ENCODE data around the gene SYT1.

Gene SYT1

DNA sequence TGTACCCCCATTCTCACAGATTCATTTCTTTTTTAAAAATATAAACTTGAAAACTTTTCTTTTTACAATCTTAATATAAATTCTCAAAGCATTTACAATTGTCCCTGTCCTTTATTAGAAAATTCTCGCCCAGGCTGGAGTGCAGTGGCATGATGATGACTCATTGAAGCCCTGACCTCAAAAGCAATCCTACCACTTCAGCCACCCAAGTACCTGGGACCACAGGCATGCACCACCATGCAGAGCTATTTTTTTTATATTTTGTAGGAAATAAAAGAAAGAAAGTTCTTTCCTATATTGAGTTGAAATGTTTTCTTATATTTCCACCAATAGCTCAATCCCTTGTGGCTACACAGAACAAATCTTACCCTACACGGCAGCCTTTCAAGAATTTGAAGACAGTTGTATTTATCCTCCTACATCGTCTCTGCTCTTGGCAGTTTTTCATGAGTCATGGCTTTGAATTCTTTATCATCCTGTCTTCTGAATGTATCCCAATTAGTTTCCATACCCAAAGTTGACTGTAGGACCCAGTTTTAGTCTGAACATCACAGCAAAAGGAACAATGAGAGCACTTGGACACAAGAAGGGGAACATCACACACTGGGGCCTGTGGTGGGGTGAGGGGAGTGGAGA is 52.4 kb downstream of the SYT1 start:
- DNase-seq (ENCODE audit: low read depth), result peak; percentile 63
- no peak overlapping the region for H3K4me3 ChIP-seq (ENCODE audit: low read depth, low read length)
- in situ Hi-C loops (cut with HindIII; ENCODE audit: low sequenced_read_pairs), result no loop called here
- TF ChIP-seq, protein P1, sequence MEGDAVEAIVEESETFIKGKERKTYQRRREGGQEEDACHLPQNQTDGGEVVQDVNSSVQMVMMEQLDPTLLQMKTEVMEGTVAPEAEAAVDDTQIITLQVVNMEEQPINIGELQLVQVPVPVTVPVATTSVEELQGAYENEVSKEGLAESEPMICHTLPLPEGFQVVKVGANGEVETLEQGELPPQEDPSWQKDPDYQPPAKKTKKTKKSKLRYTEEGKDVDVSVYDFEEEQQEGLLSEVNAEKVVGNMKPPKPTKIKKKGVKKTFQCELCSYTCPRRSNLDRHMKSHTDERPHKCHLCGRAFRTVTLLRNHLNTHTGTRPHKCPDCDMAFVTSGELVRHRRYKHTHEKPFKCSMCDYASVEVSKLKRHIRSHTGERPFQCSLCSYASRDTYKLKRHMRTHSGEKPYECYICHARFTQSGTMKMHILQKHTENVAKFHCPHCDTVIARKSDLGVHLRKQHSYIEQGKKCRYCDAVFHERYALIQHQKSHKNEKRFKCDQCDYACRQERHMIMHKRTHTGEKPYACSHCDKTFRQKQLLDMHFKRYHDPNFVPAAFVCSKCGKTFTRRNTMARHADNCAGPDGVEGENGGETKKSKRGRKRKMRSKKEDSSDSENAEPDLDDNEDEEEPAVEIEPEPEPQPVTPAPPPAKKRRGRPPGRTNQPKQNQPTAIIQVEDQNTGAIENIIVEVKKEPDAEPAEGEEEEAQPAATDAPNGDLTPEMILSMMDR (IDR thresholded peaks at IDR 0.05; ENCODE audit: low read depth, low read length, missing control alignments), result no peak

DNA sequence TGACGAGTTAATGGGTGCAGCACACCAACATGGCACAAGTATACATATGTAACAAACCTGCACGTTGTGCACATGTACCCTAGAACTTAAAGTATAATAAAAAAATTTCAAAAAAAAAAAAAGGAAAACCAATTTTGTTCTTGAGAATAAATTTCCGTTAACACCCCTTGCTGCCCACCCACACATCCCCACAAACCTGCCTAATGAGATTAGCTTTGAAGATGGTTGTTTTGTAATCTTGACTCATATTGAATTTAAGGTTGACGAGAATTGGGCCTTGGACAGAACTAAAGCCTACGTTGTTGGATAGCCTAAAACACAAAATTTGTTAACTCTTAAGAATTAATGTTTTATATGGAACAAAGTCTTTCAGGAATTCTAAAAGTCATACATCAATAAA is 52.9 kb downstream of the SYT1 start:
- TF ChIP-seq, protein P1 (IDR thresholded peaks at IDR 0.05; ENCODE audit: low read depth, low read length, missing control alignments), result no peak
- DNase-seq (ENCODE audit: low read depth), result no peak
- no peak overlapping the region for H3K4me3 ChIP-seq (ENCODE audit: low read depth, low read length)
- in situ Hi-C loops (cut with HindIII; ENCODE audit: low sequenced_read_pairs), result no loop called here

DNA sequence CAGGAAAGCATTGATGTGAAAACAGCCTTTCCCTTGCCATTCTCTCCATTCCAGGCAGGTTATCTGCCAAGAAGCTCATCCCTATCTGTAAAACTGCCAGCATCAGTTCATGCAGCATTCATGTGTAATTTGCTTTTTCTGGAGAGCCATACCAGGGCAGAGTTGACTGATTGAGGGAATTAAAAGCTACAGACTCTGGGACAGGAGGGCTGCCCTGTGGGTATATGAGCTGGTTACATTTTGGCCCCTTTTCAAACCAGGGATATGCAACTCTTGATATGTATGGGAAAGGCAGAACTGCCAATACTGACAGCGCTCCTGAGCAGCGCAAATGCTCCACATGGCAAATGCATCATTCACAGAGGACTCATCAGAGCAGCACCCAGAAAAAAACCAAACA is 53.7 kb downstream of the SYT1 start:
- in situ Hi-C loops (cut with HindIII; ENCODE audit: low sequenced_read_pairs), result no loop called here
- TF ChIP-seq, protein P1 (IDR thresholded peaks at IDR 0.05; ENCODE audit: low read depth, low read length, missing control alignments), result no peak

DNA sequence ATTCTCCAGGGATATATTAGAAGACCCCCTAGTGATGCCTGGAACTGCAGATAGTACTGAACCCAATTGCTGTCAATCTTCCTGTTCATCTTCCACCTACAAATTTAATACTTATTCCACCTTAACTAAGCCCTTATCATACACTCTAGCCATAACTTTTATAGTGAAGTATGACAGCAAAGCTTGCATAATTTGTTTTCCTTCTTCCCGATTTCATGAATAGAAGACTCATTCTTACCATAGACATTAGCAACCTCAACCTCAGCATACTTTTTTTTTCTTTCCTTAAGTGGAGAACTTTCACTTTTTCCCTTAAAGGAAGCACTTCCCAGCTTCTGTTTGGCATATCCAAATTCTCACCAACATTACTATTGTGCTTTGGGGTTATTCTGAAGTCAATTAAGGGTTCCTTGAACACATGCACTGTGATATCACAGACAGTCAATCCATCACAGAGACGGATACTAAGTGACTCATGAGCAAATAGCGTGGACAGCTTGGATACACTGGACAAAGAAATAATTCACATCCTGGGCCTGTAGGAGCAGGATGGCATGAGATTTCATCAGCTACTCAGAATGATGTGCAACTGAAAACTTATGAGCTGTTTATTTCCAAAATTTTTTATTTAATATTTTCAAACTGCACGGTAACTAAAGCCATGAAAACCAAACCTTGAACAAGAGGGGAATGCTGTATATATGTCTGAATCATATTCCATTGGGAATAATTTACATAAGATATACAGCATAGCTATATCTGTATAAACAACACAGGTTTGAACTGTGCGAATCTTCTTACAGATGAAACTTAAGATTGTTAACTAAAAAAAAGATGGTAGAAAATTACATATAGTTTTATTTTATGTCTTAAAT is 63.9 kb downstream of the SYT1 start:
- peak; percentile 11 for DNase-seq (ENCODE audit: low read depth)
- no peak overlapping the region for H3K4me3 ChIP-seq (ENCODE audit: low read depth, low read length)
- TF ChIP-seq, protein P1 (IDR thresholded peaks at IDR 0.05; ENCODE audit: low read depth, low read length, missing control alignments), result no peak
- in situ Hi-C loops (cut with HindIII; ENCODE audit: low sequenced_read_pairs), result no loop called here

More for the DNA sequence above, 53.7 kb downstream of the SYT1 start:
- no peak overlapping the region for H3K4me3 ChIP-seq (ENCODE audit: low read depth, low read length)
- DNase-seq (ENCODE audit: low read depth), result no peak

DNA sequence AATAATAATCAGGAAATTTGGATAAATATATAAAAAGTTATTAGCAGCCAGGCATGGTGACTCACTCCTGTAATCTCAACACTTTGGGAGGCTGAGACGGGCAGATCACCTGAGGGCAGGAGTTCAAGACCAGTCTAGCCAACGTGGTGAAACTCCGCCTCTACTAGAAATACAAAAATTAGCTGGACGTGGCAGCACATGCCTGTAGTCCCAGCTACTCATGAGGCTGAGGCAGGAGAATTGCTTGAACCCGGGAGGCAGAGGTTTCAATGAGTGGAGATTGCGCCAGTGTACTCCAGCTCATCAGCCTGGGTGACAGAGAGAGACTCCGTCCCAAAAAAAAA is 64.5 kb downstream of the SYT1 start:
- in situ Hi-C loops (cut with HindIII; ENCODE audit: low sequenced_read_pairs), result no loop called here
- TF ChIP-seq, protein P1 (IDR thresholded peaks at IDR 0.05; ENCODE audit: low read depth, low read length, missing control alignments), result no peak
- H3K4me3 ChIP-seq (ENCODE audit: low read depth, low read length), result no peak overlapping the region
- no peak for DNase-seq (ENCODE audit: low read depth)

DNA sequence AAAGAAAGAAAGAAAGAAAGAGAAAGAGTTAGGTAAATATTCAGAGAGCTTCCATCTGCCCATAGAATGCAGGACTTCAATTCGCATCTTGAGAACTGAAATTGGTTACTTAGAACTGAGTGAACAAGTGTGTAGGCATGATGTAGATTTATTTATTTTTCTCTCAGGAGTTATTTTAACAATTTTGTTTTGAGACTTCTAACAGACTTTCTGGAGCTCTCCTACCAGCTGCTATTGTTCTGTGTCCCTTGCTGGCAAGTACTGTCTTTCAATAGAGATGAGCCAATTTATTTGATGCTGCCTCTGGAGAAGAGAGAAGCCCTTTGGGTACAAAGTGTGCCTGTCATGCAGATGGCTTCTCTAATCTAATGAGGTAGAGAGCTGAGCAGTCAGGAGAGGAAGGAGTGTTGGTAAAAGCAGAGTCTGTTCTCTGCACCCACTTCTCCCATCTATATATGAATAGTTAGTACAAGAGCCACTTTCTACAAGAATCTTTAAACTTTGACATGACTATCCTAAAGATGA is 67.0 kb downstream of the SYT1 start:
- in situ Hi-C loops (cut with HindIII; ENCODE audit: low sequenced_read_pairs), result no loop called here
- DNase-seq (ENCODE audit: low read depth), result no peak
- TF ChIP-seq, protein P1 (IDR thresholded peaks at IDR 0.05; ENCODE audit: low read depth, low read length, missing control alignments), result no peak
- H3K4me3 ChIP-seq (ENCODE audit: low read depth, low read length), result no peak overlapping the region

Measured in astrocyte of the cerebellum (primary cell).